ENCODE results near the gene MRPL53.
"Not testable (repeated sequence)": the region's sequence is repeated elsewhere in the genome, so short reads cannot be mapped to it uniquely, and the experiment has no call there.

Gene MRPL53

GRCh38 chr2:74488643-74489481 is 16.4 kb upstream of the MRPL53 start:
- Histone ChIP-seq H3K27ac (no peak overlapping the region), H3K4me3 (no peak overlapping the region)

GRCh38 chr2:74486141-74486540 is 13.7 kb upstream of the MRPL53 start:
- Histone ChIP-seq H3K4me3 (no peak overlapping the region), H3K27ac (no peak overlapping the region)

- H3K27ac ChIP-seq, result peak overlapping the region in 13 of 21 experiments; percentile 12 to 96 (median 89)
- H3K4me3 ChIP-seq, result peak overlapping the region; percentile 72 to 96 (median 85)
Observed at GRCh38 chr2:74483675-74484164, 11.2 kb upstream of the MRPL53 start.

- peak within 1 kb of the TSS; percentile 72 to 96 (median 85) for H3K4me3 ChIP-seq
Observed at GRCh38 chr2:74482801-74483674, 10.6 kb upstream of the MRPL53 start, which contains the start of the genes CCDC142 and TTC31. TSS of gene CCDC142 (minus strand) at chr2:74482998. CDS start at chr2:74482837, 161 bp downstream. TSS of gene TTC31 (plus strand) at chr2:74483081. CDS start at chr2:74483096, 15 bp downstream.

GRCh38 chr2:74481961-74482800 is 9.7 kb upstream of the MRPL53 start:
- peak overlapping the region; percentile 72 to 96 (median 85) for H3K4me3 ChIP-seq
- H3K27ac ChIP-seq, result peak overlapping the region; percentile 72 to 96 (median 87)

More at GRCh38 chr2:74482801-74483674, 10.6 kb upstream of the MRPL53 start, which contains the start of the genes CCDC142 and TTC31:
- peak within 1 kb of the TSS; percentile 72 to 96 (median 87) for H3K27ac ChIP-seq

GRCh38 chr2:74481431-74481830 is 9.0 kb upstream of the MRPL53 start:
- H3K27ac ChIP-seq, result peak overlapping the region in 12 of 21 experiments; percentile 76 to 96 (median 88)

GRCh38 chr2:74474899-74475298 is 2.4 kb upstream of the MRPL53 start:
- no peak overlapping the region for H3K27ac ChIP-seq
- no peak overlapping the region for H3K4me3 ChIP-seq

More at GRCh38 chr2:74481431-74481830, 9.0 kb upstream of the MRPL53 start:
- peak overlapping the region; percentile 72 to 96 (median 85) for H3K4me3 ChIP-seq

- no peak overlapping the region for H3K4me3 ChIP-seq
- H3K27ac ChIP-seq, result no peak overlapping the region
Observed at GRCh38 chr2:74474481-74474880, 2.0 kb upstream of the MRPL53 start.

- peak overlapping the region; percentile 54 to 75 (median 67) for H3K4me3 ChIP-seq
- peak overlapping the region; percentile 52 to 96 (median 89) for H3K27ac ChIP-seq
Observed at GRCh38 chr2:74472945-74473258, 422 bp upstream of the MRPL53 start.

GRCh38 chr2:74471332-74472065 is 981 bp downstream of the MRPL53 start:
- Histone ChIP-seq H3K27ac (peak overlapping the region; percentile 47 to 96 (median 89)), H3K4me3 (peak overlapping the region; percentile 54 to 75 (median 67))

- not testable (repeated sequence) for H3K4me3 ChIP-seq, H3K27ac ChIP-seq
Observed at GRCh38 chr2:74470742-74471141, 1.7 kb downstream of the MRPL53 start.

- H3K27ac ChIP-seq, result peak overlapping the region in 20 of 21 experiments; percentile 24 to 94 (median 89)
- peak overlapping the region; percentile 69 to 95 (median 82) for H3K4me3 ChIP-seq
Observed at GRCh38 chr2:74464406-74464805, 8.1 kb downstream of the MRPL53 start.

- Histone ChIP-seq H3K4me3 (no peak overlapping the region), H3K27ac (no peak overlapping the region)
Observed at GRCh38 chr2:74462786-74463105, 9.7 kb downstream of the MRPL53 start.

- Histone ChIP-seq H3K27ac (no peak overlapping the region), H3K4me3 (no peak overlapping the region)
Observed at GRCh38 chr2:74462054-74462785, 10.3 kb downstream of the MRPL53 start.

- peak overlapping the region in 1 of 21 experiments; percentile 12 for H3K27ac ChIP-seq
- no peak overlapping the region for H3K4me3 ChIP-seq
Observed at GRCh38 chr2:74461187-74462053, 11.1 kb downstream of the MRPL53 start.

GRCh38 chr2:74460187-74460586 is 12.3 kb downstream of the MRPL53 start:
- not testable (repeated sequence) for H3K4me3 ChIP-seq, H3K27ac ChIP-seq

All from skin epidermis (tissue), 12 donors.